HepG2 (cell line): ENCODE results near the gene VWCE. TPM values are rescaled to one million over a fixed set of nuclear protein-coding genes. Genes with fewer than 3 reads are reported as not detected.

Experiments used
- HMG20B ChIP-seq: conservative IDR thresholded peaks from 2 replicates; pipeline ENCODE4 v1.6.1; 2016; ENCODE audit warnings: missing genetic modification reagents, missing compliant biosample characterization
- PREB ChIP-seq: sonication (generic); formaldehyde crosslinking; IDR thresholded peaks from 2 replicates; pipeline ENCODE4 v1.4.0; 2020; ENCODE audit warnings: missing genetic modification reagents
- ZBTB42 ChIP-seq: sonication (generic); formaldehyde crosslinking; IDR thresholded peaks from 2 replicates; pipeline ENCODE4 v1.5.0; 2020; ENCODE audit warnings: mild to moderate bottlenecking, missing genetic modification reagents
- ZNF24 ChIP-seq: fragments of 450-650 bp; IDR thresholded peaks from 2 replicates; pipeline ENCODE4 v1.6.1; 2017; ENCODE audit warnings: antibody characterized with exemption, mild to moderate bottlenecking
- ZNF737 ChIP-seq: sonication (generic); formaldehyde crosslinking; IDR thresholded peaks from 2 replicates; pipeline ENCODE4 v1.5.0; 2020; ENCODE audit warnings: missing genetic modification reagents, mild to moderate bottlenecking, borderline replicate concordance
- ZNF747 ChIP-seq: sonication (generic); formaldehyde crosslinking; IDR thresholded peaks from 2 replicates; pipeline ENCODE4 v1.8.1; 2023; ENCODE audit warnings: missing genetic modification reagents, mild to moderate bottlenecking, borderline replicate concordance
- polyA plus RNA-seq, 8 experiments: library from polyadenylated mRNA; depleted of rRNA in 3 of 8; stranded (reverse) in 7 of 8; unstranded in 1 of 8; fragments of >200 nt; fragmentation: Illumina TruSeq in 4 of 8; extraction: Trizol in 4 of 8; gene quantifications; 2 replicates each; pipeline versions ENCODE4 v1.2.1 to v1.2.3, GENCODE V29; 2011 to 2016; ENCODE audit warnings: low read depth in 4 of 8, missing spikeins in 1 of 8, mixed read lengths in 1 of 8; ENCODE audit not compliant: insufficient read depth in 1 of 8
- total RNA-seq, 5 experiments: library from RNA; depleted of rRNA; stranded (reverse); fragments of >200 nt; fragmentation: Illumina TruSeq; extraction: Trizol; gene quantifications; 2 replicates each; pipeline ENCODE4 v1.2.3, GENCODE V29; 2016; ENCODE audit warnings: low read depth in 1 of 5
- TF ChIP-seq, protein P1 (sequence below): sonication (generic); formaldehyde crosslinking; IDR thresholded peaks from one replicate; pipeline ENCODE4 v1.5.1; 2020; ENCODE audit warnings: mild to moderate bottlenecking, missing genetic modification reagents; ENCODE audit errors: not compliant biosample characterization
- TF ChIP-seq, protein P2 (sequence below): sonication (generic); formaldehyde crosslinking; IDR thresholded peaks from 2 replicates; pipeline ENCODE4 v1.5.1; 2020; ENCODE audit warnings: mild to moderate bottlenecking, missing genetic modification reagents, borderline replicate concordance
- TF ChIP-seq, protein P3 (sequence below), 2 experiments: sonication (generic) in 1 of 2; formaldehyde crosslinking in 1 of 2; IDR thresholded peaks; 2 replicates each; pipeline versions ENCODE4 v1.6.1 to v1.9.0; 2014 to 2022; ENCODE audit warnings: antibody characterized with exemption in 1 of 2, borderline replicate concordance in 1 of 2, inconsistent platforms in 1 of 2, low read depth in 1 of 2, missing genetic modification reagents in 1 of 2

VWCE gene
- total and polyA plus RNA-seq, 2 of the 13 experiments (the other 11 are each of a cell fraction or from before 2014, with no cell fraction given): 27.6 to 58.3 TPM

DNA sequence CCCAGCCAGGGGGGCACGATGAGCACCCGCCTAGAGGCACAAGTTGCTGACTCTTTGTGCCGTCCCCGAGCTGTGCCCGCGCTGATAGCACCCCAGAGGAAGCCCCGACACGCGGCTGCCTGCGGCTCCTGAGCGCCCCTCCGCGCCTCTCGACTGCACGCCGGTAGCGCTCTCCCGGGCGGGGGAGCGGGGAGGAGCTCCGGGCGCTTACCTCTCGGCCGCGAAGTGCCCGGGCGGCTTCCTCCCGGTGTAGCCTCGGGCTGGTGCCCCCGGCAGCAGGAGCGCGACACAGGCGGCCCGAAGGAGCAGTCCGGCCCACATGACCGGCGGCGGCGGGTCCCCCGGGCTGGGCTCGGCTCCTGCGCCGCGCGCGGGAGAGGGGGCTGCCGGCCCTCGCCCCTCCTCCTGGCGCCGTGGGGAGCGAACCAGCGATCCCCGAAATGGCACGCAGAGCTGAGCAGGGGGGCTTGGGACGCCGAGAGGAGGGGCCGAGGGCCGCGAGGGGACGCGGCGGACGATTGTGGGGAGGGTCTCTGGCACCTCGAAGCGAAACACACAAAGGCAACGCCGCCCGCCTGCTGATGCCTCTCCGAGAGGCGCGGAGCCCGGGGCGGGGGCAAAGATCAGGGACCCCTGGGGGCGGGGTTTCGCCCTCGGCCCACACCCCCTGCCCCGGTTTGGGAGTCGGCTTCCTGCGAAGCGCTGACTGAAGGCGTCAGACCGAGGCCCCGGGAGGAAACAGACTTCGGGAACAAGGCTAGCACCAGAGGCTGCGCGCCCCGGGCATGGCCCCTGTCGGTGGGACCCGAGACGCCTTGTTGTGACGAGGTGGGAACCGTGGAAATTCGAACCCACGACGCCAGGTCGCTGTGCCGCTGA is at the start of gene VWCE (continued):
- TF ChIP-seq, protein P1, sequence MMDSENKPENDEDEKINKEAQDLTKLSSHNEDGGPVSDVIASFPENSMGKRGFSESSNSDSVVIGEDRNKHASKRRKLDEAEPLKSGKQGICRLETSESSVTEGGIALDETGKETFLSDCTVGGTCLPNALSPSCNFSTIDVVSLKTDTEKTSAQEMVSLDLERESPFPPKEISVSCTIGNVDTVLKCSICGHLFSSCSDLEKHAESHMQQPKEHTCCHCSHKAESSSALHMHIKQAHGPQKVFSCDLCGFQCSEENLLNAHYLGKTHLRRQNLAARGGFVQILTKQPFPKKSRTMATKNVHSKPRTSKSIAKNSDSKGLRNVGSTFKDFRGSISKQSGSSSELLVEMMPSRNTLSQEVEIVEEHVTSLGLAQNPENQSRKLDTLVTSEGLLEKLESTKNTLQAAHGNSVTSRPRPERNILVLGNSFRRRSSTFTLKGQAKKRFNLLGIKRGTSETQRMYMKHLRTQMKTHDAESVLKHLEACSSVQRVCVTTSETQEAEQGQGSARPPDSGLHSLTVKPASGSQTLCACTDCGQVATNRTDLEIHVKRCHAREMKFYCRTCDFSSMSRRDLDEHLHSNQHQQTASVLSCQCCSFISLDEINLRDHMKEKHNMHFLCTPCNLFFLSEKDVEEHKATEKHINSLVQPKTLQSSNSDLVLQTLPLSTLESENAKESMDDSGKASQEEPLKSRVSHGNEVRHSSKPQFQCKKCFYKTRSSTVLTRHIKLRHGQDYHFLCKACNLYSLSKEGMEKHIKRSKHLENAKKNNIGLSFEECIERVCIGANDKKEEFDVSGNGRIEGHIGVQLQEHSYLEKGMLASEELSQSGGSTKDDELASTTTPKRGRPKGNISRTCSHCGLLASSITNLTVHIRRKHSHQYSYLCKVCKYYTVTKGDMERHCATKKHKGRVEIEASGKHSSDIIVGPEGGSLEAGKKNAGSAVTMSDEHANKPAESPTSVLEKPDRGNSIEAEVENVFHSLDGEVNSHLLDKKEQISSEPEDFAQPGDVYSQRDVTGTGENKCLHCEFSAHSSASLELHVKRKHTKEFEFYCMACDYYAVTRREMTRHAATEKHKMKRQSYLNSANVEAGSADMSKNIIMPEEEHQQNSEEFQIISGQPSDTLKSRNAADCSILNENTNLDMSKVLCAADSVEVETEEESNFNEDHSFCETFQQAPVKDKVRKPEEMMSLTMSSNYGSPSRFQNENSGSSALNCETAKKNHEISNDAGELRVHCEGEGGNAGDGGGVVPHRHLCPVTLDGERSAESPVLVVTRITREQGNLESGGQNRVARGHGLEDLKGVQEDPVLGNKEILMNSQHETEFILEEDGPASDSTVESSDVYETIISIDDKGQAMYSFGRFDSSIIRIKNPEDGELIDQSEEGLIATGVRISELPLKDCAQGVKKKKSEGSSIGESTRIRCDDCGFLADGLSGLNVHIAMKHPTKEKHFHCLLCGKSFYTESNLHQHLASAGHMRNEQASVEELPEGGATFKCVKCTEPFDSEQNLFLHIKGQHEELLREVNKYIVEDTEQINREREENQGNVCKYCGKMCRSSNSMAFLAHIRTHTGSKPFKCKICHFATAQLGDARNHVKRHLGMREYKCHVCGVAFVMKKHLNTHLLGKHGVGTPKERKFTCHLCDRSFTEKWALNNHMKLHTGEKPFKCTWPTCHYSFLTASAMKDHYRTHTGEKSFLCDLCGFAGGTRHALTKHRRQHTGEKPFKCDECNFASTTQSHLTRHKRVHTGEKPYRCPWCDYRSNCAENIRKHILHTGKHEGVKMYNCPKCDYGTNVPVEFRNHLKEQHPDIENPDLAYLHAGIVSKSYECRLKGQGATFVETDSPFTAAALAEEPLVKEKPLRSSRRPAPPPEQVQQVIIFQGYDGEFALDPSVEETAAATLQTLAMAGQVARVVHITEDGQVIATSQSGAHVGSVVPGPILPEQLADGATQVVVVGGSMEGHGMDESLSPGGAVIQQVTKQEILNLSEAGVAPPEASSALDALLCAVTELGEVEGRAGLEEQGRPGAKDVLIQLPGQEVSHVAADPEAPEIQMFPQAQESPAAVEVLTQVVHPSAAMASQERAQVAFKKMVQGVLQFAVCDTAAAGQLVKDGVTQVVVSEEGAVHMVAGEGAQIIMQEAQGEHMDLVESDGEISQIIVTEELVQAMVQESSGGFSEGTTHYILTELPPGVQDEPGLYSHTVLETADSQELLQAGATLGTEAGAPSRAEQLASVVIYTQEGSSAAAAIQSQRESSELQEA: no peak
- no peak for TF ChIP-seq PREB (CRISPR knock-in tag)
- no peak for TF ChIP-seq ZNF737
- TF ChIP-seq, protein P2, sequence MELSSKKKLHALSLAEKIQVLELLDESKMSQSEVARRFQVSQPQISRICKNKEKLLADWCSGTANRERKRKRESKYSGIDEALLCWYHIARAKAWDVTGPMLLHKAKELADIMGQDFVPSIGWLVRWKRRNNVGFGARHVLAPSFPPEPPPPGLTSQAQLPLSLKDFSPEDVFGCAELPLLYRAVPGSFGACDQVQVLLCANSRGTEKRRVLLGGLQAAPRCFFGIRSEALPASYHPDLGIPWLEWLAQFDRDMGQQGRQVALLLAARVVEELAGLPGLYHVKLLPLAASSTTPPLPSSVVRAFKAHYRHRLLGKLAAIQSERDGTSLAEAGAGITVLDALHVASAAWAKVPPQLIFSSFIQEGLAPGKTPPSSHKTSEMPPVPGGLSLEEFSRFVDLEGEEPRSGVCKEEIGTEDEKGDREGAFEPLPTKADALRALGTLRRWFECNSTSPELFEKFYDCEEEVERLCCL (CRISPR knock-in tag): no peak
- peak; percentile 62; the same call in 1 of the 2 replicates for TF ChIP-seq ZBTB42 (CRISPR knock-in tag)
- TF ChIP-seq, protein P3, sequence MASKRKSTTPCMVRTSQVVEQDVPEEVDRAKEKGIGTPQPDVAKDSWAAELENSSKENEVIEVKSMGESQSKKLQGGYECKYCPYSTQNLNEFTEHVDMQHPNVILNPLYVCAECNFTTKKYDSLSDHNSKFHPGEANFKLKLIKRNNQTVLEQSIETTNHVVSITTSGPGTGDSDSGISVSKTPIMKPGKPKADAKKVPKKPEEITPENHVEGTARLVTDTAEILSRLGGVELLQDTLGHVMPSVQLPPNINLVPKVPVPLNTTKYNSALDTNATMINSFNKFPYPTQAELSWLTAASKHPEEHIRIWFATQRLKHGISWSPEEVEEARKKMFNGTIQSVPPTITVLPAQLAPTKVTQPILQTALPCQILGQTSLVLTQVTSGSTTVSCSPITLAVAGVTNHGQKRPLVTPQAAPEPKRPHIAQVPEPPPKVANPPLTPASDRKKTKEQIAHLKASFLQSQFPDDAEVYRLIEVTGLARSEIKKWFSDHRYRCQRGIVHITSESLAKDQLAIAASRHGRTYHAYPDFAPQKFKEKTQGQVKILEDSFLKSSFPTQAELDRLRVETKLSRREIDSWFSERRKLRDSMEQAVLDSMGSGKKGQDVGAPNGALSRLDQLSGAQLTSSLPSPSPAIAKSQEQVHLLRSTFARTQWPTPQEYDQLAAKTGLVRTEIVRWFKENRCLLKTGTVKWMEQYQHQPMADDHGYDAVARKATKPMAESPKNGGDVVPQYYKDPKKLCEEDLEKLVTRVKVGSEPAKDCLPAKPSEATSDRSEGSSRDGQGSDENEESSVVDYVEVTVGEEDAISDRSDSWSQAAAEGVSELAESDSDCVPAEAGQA (IDR thresholded peaks at IDR 0.05; ENCODE audit: low read depth): peak; percentile 18; the same call in 1 of the 2 replicates
- TF ChIP-seq, protein P3 (CRISPR knock-in tag; IDR thresholded peaks at IDR 0.05; ENCODE audit: borderline replicate concordance): peak; percentile 67; the same call in 1 of the 2 replicates
- no peak for TF ChIP-seq ZNF24
- no peak for TF ChIP-seq HMG20B (CRISPR knock-in tag)
- TF ChIP-seq ZNF747 (CRISPR knock-in tag): peak; percentile 84; the same call in 1 of the 2 replicates
